ENCODE results near the gene ANKRD28. TPM values are rescaled to one million over a fixed set of nuclear protein-coding genes. Genes with fewer than 3 reads are reported as not detected.

The ANKRD28 gene
- polyA plus RNA-seq, 1 experiment, result 50.9 TPM

GRCh38 chr3:15810702-15811101 is 12.9 kb upstream of the ANKRD28 start:
- TF ChIP-seq CTCF (IDR thresholded peaks at IDR 0.05; ENCODE audit: insufficient read depth, low read depth, low read length), result no peak
- ChIA-PET POLR2A (no interaction called here), CTCF (interaction anchor here (3.8 to 5.3 kb wide), 2 partner anchors 178 to 181 kb away, joined by 31 to 57 read pairs; no protein-coding TSS in a partner anchor)
- Histone ChIP-seq H3K27me3 (ENCODE audit: control insufficient read depth, insufficient read depth, low read length) (no peaks in the 10 kb centered on the region), H3K36me3 (ENCODE audit: control insufficient read depth, insufficient read depth, low read length) (no peaks in the 10 kb centered on the region), H3K4me3 (ENCODE audit: low read depth, low read length) (no peak overlapping the region)
- no peak for DNase-seq (ENCODE audit: low read depth)

- ChIA-PET CTCF (interaction anchor here (1.0 to 5.3 kb wide), 2 partner anchors 175 to 179 kb away, joined by 3 to 31 read pairs; no protein-coding TSS in a partner anchor), POLR2A (no interaction called here)
- H3K27me3 ChIP-seq (ENCODE audit: control insufficient read depth, insufficient read depth, low read length), result no peaks in the 10 kb centered on the region
- no peak for DNase-seq (ENCODE audit: low read depth)
- TF ChIP-seq CTCF (IDR thresholded peaks at IDR 0.05; ENCODE audit: insufficient read depth, low read depth, low read length), result no peak
- no peaks in the 10 kb centered on the region for H3K36me3 ChIP-seq (ENCODE audit: control insufficient read depth, insufficient read depth, low read length)
- no peak overlapping the region for H3K4me3 ChIP-seq (ENCODE audit: low read depth, low read length)
Observed at GRCh38 chr3:15809313-15809712, 11.5 kb upstream of the ANKRD28 start.

DNA sequence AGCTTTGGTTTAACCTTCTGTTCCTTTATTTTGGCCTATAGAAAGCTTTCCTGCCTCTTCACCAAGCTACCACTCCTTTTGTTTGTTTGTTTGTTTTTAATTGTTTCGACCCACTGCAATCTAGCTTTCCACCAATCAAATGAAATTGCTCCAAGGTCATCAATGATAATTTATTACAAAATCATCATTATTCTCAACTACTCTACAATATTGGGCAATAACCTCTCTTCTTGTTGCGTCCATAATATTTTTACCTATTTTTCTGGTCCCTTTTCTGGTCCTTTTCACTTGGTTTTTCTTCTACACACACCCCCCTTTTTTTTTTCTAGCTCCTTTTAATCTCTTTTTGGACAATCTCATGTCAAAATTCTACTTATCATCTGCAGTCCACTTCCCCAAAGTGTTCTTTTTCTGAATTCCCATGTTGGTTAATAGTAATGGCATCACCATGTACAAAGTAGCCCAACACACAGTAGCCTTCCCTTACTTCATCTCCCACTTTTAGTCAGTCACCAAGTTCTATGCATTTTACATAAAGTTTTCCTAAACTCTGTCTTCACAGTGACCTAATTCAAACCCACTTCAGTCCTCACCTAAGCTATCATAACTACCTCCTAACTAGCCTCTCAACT is 11.0 kb upstream of the ANKRD28 start:
- ChIA-PET CTCF (interaction anchor here (0.7 to 5.3 kb wide), 2 partner anchors 108 to 179 kb away, joined by 9 to 31 read pairs; no protein-coding TSS in a partner anchor), POLR2A (no interaction called here)
- Histone ChIP-seq H3K4me3 (ENCODE audit: low read depth, low read length) (no peak overlapping the region), H3K36me3 (ENCODE audit: control insufficient read depth, insufficient read depth, low read length) (no peaks in the 10 kb centered on the region), H3K27me3 (ENCODE audit: control insufficient read depth, insufficient read depth, low read length) (no peaks in the 10 kb centered on the region)
- no peak for DNase-seq (ENCODE audit: low read depth)
- TF ChIP-seq CTCF (IDR thresholded peaks at IDR 0.05; ENCODE audit: insufficient read depth, low read depth, low read length), result no peak

GRCh38 chr3:15805756-15806266 is 8.0 kb upstream of the ANKRD28 start:
- TF ChIP-seq CTCF (IDR thresholded peaks at IDR 0.05; ENCODE audit: insufficient read depth, low read depth, low read length), result no peak
- ChIA-PET POLR2A (interaction anchor here (0.6 kb wide), 1 partner anchor 217 kb away, joined by 3 read pairs; no protein-coding TSS in a partner anchor), CTCF (interaction anchor here (0.6 to 5.3 kb wide), 9 partner anchors 8 to 458 kb away, joined by 3 to 31 read pairs (median 4); partner anchors contain the start of gene ANKRD28)
- DNase-seq (ENCODE audit: low read depth), result no peak
- no peaks in the 10 kb centered on the region for H3K36me3 ChIP-seq (ENCODE audit: control insufficient read depth, insufficient read depth, low read length)
- no peak overlapping the region for H3K4me3 ChIP-seq (ENCODE audit: low read depth, low read length)
- H3K27me3 ChIP-seq (ENCODE audit: control insufficient read depth, insufficient read depth, low read length), result no peaks in the 10 kb centered on the region

DNA sequence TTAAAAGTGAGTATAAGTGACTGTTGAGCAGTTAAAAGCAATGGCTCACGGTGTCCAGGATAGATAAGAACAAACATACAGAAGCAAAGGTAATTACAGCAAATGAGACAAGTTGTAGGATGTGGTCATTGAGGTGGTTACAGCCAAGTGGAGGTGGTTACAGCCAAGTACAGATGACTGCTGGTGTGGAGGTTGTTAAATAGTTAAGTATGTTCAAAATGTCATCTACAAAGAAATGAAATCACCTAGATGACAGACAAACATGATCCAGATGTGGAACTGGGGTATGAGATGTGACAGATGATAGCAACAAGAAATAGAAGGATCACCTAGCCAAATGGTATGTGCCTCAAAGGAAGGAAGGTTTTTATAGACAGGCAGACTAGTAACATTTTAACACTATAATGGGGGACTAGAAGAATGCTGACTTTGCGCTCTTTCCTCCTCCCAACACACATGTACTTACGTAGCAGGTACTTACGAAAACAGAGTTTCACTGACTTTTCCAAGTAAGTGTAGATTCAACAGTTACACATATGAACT is 6.8 kb upstream of the ANKRD28 start:
- no peak for TF ChIP-seq CTCF (IDR thresholded peaks at IDR 0.05; ENCODE audit: insufficient read depth, low read depth, low read length)
- H3K27me3 ChIP-seq (ENCODE audit: control insufficient read depth, insufficient read depth, low read length), result no peaks in the 10 kb centered on the region
- H3K4me3 ChIP-seq (ENCODE audit: low read depth, low read length), result no peak overlapping the region
- CTCF ChIA-PET, result interaction anchor here (1.7 kb wide), 1 partner anchor 171 kb away, joined by 4 read pairs; no protein-coding TSS in a partner anchor
- DNase-seq (ENCODE audit: low read depth), result no peak
- POLR2A ChIA-PET, result no interaction called here
- no peaks in the 10 kb centered on the region for H3K36me3 ChIP-seq (ENCODE audit: control insufficient read depth, insufficient read depth, low read length)
